NCI-H2171 treated with DMSO at 0.1 percent for 48 hours (cell line): ENCODE measurements around the gene TEX261.
A peak's percentile ranks its signal among the peaks of the same experiment; 100 is the strongest.

ENCODE experiments used
- DNase-seq: peaks from one replicate; lab custom pipeline; 2025; lab: John Stamatoyannopoulos, UW

The TEX261 gene

DNA sequence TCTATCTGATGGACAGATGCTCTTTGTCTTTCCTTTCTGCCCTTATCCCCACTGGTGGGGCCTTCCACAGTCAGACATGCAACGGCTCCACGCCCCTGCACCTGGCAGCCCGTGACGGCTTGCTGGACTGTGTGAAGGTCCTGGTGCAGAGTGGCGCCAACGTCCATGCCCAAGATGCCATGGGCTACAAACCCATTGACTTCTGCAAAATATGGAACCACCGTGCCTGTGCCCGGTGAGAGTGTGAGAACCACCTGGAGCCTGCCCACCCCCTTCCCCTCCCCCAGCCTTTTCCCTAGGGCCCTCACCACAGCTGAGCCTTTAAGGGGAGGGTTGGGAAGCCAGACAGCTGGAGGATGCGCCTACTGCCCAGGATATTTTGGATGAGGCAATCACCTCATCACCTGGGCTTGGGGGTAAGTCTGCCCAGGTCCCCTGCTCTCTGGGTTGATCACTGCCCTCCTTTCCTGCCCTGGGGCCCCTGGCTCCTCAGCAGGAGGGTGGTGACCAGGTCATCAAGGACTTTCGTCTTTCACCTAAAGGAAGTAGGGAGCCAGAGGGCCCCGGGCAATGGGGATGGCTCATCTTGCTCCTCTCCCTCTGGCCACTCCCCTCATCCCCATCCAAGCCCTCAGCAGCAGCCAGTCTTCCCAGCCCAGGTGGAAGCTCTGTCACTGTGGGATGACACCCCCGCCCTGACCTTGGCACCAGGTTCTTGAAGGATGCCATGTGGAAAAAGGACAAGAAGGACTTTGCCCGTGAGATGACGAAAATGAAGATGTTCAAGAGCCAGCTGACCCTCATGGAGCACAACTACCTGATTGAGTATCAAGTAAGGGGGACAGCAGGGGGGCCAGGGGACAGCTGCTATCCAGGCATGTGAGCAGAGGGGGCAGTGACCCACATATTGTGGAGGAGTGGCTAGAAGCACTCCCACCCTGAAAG is 12.5 kb downstream of the TEX261 start:
- no peak for DNase-seq

- no peak for DNase-seq
Measured at GRCh38 chr2:70981421-70981820, 13.3 kb downstream of the TEX261 start.

- DNase-seq = no peak
Measured at GRCh38 chr2:70979626-70980025, 15.0 kb downstream of the TEX261 start.

GRCh38 chr2:70979180-70979488 is 15.5 kb downstream of the TEX261 start:
- DNase-seq = no peak

DNA sequence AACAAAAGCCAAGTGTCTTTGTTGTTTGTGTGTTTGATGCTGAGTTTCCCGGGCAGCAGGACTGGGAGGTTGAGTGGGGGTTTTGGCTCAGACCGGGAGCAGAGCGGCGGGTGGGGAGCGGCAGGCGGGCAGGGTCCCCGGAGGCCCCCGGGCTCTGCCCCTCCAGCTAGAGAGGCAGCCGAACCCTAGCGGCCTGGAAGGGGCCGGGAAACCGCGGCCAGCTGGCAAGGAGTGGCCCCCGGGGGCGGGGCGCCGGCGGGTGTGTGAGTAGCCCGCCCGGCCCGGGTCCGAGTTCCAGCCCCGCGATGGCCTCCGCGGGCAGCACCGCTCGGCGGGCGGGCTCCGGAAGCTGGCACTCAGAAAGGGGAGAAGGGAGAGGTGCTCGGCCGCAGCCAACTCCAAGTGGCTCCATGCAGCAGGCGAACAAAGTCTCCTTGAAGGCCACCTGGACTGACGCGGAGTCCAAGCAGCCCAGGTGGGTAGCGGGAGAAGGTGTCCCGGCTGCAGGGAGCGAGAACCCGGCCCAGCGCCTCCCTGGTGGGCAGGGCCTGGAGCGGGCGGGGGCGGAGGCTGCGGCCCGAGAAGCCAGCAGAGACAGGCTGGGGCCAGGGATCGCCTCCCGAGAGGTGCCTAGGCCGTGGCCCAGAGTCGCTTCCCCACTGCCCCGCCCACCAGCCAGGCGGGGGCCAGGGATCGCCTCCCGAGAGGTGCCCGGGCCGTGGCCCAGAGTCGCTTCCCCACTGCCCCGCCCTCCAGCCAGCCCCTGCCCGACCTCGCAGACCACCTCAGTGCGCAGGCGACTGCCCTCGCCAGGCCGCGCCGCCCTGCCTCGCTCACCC is 16.1 kb downstream of the TEX261 start, which contains the start of gene ANKRD53:
Gene ANKRD53, plus strand, starts transcription at position 290 of the 839 bp plus-strand sequence. Its CDS starts 16 bp downstream, at position 306.
- no peak for DNase-seq

GRCh38 chr2:70977605-70978205 is 17.0 kb downstream of the TEX261 start:
- peak; percentile 17 for DNase-seq

DNA sequence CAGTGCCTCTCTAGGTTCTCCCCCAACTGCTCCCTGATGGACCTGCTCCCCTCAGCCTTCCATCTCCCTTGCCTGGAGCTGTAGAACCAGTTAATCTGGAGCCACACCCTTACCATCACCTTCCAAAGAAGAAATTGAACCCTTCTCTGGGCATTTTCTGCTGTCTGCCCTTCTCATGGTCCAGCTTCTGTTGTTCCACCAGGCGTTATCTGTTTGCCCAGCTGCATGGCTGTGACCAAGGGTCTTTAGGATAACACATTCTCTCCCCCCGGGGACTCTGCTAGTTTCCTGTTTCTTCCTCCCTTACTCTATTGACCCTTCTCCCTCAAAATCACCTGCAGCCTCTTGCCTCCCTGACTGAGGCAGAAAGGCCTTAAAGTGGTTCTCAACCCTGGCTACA is 19.4 kb downstream of the TEX261 start:
- no peak for DNase-seq

DNA sequence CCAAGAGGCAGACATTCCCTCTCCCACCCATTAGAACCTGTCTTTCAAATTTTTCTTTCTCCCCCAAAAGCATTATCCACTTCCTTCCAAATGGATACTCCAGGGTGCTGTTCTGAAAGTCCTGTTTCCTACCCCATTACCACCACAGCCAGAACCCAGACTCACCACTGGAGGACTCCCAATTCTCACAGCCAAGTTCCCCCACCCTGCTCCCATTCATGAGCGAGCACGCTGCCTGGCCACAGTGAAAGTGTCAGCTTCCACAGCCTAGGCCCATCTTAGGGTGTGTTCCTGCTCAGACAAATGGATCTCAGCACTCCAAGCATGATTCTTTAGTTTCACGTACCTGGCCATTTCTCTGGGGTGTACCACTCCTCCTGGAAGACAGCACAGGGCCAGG is 20.1 kb downstream of the TEX261 start:
- DNase-seq = no peak

DNA sequence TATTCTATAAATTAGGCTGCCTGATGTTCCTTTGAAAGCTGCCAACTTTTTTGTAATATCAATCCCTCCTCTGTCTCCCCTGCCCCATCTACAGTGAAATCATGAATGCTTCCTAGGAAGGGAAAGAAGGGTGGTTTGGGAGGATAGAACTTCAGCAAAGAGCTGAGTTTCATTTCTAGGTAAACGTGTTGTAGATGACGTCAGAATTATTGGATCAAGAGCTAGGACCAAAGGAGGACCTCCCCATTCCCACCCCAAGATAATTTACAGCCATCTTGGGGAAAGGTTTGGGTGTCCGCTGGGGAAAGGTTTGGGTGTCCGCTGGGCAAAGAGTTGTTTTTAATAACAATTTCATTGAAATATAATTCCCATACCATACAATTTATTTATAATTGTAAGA is 27.5 kb downstream of the TEX261 start:
- DNase-seq = no peak

DNA sequence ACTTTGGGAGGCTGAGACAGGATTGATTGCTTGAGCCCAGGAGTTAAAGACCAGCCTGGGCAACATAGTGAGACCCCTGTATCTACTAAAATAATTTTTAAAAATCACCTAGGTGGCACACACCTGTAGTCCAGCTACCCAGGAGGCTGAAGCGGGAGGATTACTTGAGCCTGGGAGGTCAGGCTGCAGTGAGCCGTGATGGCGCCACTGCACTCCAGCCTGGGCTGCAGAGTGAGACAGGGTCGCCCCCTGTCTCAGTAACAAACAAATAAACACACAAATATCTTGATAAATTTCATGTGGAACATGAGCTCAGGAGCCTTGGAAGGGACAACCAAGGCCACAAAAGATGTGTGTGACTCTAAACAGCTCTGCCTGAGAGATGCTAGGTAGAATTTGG is 28.0 kb downstream of the TEX261 start:
- DNase-seq = no peak

DNA sequence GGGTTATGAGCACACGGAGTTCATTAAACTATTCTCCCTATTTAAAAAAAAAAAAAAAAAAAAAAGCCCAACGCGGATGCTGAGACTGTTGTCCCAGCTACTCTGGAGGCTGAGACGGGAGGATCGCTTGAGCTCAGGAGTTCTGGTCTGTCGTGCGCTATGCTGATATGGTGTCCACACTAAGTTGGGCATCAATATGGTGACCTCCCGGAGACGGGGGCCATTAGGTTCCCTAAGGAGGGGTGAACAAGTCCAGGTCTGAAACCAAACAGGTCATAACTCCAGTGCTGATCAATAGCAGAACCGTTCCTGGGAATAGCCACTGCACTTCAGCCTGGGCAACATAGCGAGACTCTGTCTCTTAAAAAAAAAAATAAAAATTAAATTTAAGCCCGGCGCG is 29.2 kb downstream of the TEX261 start:
- no peak for DNase-seq

GRCh38 chr2:70964596-70965386 is 29.9 kb downstream of the TEX261 start:
- peak; percentile 4 for DNase-seq

GRCh38 chr2:70964133-70964532 is 30.5 kb downstream of the TEX261 start:
- DNase-seq = no peak

DNA sequence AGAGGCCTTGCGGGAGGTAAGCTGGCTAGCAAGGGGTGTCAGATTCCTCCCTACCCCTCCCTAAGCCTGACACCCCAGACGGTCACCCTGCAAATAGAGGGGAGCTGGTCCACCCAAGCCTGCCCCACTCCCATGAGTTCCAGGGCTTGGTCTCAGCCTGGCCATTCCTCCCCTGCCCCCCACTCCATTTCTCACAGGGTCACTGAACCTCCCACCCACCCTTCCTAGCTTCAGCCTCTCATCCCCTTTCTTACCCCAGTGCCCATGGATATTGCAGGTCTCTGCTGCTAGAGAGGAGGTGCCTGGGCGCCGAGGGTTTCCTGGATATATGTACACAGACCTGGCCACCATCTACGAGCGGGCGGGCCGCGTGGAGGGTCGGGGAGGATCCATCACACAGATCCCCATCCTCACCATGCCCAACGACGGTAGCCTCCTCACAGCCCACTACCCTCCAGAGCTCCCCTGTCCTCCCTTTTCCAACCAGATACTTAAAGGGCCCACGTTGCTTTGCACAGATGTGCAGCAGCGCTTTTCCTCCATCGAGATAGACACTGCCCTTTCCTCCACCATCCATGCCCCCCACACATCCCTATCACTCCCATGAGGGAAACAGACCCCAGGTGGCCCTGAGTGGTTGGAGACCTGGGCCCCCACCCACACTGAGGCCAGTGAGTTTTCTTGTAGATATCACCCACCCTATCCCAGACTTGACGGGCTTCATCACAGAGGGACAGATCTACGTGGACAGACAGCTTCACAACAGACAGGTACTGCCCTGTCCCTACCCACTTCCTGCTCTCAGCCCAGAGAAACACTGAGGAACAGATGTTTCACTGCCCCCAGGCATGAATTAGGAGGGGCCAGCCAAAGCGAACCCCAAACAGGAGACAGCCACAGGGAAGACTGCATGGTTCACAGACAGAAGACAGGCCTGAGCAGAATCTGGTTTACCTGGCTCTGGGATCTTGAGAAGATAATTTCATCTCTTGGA is 31.5 kb downstream of the TEX261 start:
- DNase-seq = no peak

- DNase-seq = no peak
Measured at GRCh38 chr2:70962211-70962884, 32.3 kb downstream of the TEX261 start.

- DNase-seq = no peak
Measured at GRCh38 chr2:70961648-70961994, 33.1 kb downstream of the TEX261 start.

- no peak for DNase-seq
Measured at GRCh38 chr2:70960833-70961647, 33.6 kb downstream of the TEX261 start.

DNA sequence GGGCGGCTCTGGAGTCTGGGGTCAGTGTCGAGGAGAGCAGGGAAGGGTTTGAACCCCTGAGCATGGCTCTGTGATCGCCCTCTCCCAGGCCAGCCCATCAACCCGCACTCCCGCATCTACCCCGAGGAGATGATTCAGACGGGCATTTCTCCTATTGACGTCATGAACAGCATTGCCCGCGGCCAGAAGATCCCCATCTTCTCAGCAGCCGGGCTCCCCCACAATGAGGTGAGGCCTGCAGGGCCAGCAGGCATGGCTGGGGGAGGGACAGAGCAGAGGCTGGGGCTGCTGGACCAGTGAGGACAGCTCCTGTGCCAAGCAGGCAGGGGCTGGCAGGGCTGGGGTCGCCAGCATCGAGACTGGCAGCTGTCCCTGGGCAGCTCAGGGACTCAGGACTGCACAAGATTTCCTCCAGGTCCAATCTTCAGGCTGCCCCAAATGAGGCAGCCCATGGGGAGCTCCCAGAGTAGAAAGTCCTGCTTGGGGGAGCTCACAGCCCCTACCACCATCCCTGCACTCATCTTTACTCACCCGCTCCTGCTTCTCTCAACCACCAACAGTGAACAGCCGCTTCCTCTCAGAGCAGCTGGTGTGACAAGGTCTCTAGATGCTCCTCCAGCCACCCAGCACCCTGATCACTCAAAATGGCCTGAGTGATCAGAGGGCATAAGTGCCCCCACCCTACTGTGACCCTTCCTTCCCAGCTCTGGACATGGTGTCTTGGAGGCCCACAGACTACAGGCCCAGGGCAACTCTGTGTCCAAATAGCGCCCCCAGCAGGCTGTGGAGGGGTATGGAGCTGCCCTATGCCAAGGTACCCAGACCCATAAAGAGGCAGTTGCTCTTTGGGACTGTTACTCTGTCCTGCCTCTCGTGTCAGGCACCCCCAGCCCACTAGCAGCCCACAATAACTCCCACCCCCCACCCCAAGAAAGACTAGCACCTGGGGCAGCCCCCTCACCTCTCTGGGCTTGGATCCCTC is 34.5 kb downstream of the TEX261 start:
- no peak for DNase-seq
